Esophagus muscularis mucosa (tissue), 4 donors: ENCODE measurements around the gene ZNF385D.

ENCODE experiments used
- CTCF ChIP-seq, 3 experiments: fragments of 200-600 bp in 2 of 3; fragments of 450-650 bp in 1 of 3; sonication (generic) in 2 of 3; IDR thresholded peaks; one replicate each; pipeline ENCODE4 v1.5.1; 2017 to 2019; ENCODE audit warnings: antibody characterized with exemption in 3 of 3, mild to moderate bottlenecking in 2 of 3, moderate library complexity in 1 of 3
- EP300 ChIP-seq: sonication (generic); formaldehyde crosslinking; IDR thresholded peaks from one replicate; pipeline ENCODE4 v1.6.1; 2017; ENCODE audit warnings: antibody characterized with exemption
- POLR2A ChIP-seq: fragments of 450-650 bp; IDR thresholded peaks from one replicate; pipeline ENCODE4 v1.6.1; 2017; ENCODE audit warnings: antibody characterized with exemption, moderate library complexity, mild to moderate bottlenecking, low read depth

- no peak for TF ChIP-seq POLR2A
- no peak for TF ChIP-seq CTCF (IDR thresholded peaks at IDR 0.05)
- no peak for TF ChIP-seq EP300
Measured at GRCh38 chr3:21434310-21434709, 316.7 kb downstream of the ZNF385D start.
